Activated CD8-positive, alpha-beta memory T cell treated with anti-CD3 and anti-CD28 coated beads, Interleukin-2, amount 10 ng/mL, durations not matched to agents 7 days and 5 days (primary cell): Measurements from ENCODE around the gene C5orf34. TPM values are rescaled to one million over a fixed set of nuclear protein-coding genes. Genes with fewer than 3 reads are reported as not detected.
"Not testable (repeated sequence)": the region's sequence is repeated elsewhere in the genome, so short reads cannot be mapped to it uniquely, and the experiment has no call there.

Experiments used
- ATAC-seq: fragments of 150-1000 bp; cut with Tn5 transposase; one replicate; pipeline ENCODE4 v1.10.0; 2021; ENCODE audit warnings: moderate library complexity
- CTCF ChIA-PET: fragments of 350-600 bp; sonication (Branson Sonifier 250); formaldehyde crosslinking; loops from one replicate; lab custom pipeline; 2021; ENCODE audit warnings: antibody characterized with exemption; lab: Charles Lee
- DNase-seq: peaks from one replicate; pipeline ENCODE4 v3.0.0-alpha.2; 2020
- H3K27ac Mint-ChIP-seq: one replicate; pipeline ENCODE4 v1.8.0; 2021; ENCODE audit warnings: mild to moderate bottlenecking, mixed read lengths
- H3K27me3 Mint-ChIP-seq: one replicate; pipeline ENCODE4 v1.8.0; 2021; ENCODE audit warnings: mixed read lengths
- H3K36me3 Mint-ChIP-seq: one replicate; pipeline ENCODE4 v1.8.0; 2021; ENCODE audit warnings: mild to moderate bottlenecking, mixed read lengths
- H3K4me1 Mint-ChIP-seq: one replicate; pipeline ENCODE4 v1.8.0; 2021; ENCODE audit warnings: mixed read lengths
- H3K4me3 Mint-ChIP-seq: one replicate; pipeline ENCODE4 v1.8.0; 2021; ENCODE audit warnings: mild to moderate bottlenecking, moderate library complexity, mixed read lengths
- H3K9me3 Mint-ChIP-seq: one replicate; pipeline ENCODE4 v1.8.0; 2022; ENCODE audit warnings: low read depth, mixed read lengths
- total RNA-seq, 2 experiments: library from RNA; stranded (reverse); gene quantifications; one replicate each; pipeline ENCODE4 v1.2.3, GENCODE V29; 2021

Gene C5orf34, protein sequence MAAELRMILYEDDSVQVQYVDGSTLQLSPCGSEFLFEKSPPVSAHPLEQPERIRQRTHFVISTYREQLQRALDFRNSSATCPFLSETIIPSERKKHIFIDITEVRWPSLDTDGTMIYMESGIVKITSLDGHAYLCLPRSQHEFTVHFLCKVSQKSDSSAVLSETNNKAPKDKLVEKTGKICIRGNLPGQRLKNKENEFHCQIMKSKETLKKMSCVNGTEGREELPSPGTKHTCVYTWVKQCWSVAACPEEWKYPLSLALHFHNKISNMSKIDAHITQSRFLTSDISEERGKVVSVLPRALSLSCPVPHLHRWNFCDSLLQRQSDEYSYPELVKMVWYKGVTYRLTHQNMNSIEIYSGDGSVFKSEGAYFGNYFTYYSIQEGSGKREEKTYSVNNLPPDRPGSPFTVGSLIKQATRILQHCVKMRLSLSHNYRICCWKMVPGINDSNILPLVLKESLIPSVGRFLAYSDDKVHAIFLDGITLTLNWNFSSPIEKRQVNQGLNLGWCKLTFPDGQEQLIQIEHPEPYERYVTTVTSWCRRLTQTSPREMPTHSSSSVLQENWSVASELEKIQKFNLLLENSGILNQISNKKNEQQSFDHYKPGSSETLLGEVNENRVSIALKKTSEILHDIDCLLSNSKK
- total RNA-seq, result 1 to 10 TPM; 7.0 to 9.8 TPM

DNA sequence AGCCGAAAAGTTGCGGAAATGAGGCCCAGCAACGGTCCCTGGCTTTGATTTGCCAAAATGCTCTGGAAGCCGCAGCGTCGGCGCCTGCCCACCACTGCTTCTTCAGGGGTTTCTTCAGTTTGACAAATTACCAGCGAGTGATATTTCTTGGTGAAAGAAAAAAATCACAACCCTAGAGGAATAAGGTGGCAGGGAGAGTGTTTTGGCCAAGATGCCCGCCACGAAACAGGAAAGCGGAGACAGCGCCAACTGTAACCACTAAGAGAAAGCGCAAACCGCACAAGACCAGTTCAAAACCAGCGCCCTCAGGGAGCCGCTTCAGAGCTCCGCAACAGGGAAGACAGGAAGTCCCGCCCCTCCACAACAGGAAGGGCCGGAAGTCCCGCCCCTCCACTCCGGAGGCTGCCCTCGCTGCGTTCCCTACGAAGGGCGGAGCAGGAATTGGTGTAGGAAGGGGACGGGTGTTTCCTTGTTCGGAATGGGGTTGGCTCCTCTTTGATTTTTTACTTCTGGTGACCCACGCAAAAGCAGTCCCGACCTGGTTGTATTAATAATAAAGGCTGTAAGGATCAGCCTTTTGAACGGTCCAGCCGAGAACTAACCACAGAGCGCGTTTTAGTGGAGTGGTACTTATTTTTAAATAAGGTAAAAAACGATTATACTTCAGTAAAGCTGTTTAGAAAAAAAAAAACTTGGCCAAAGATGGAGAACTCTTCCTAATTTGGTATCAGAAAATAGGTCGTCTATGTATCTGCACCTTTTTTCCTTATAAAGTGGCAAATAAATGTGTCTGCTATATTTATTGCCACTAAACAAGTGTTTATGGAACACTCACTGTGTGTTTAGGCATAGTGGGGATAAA, at the start of gene C5orf34:
Gene C5orf34 (minus strand): TSS at position 333 of the 862 bp plus-strand sequence. CDS start 5,809 bp downstream, outside the sequence.
- CTCF ChIA-PET, result interaction anchor here (0.9 to 4.6 kb wide), 3 partner anchors 27 to 89 kb away, joined by 3 to 25 read pairs (median 4); partner anchors contain the start of genes NNT and TMEM267

DNA sequence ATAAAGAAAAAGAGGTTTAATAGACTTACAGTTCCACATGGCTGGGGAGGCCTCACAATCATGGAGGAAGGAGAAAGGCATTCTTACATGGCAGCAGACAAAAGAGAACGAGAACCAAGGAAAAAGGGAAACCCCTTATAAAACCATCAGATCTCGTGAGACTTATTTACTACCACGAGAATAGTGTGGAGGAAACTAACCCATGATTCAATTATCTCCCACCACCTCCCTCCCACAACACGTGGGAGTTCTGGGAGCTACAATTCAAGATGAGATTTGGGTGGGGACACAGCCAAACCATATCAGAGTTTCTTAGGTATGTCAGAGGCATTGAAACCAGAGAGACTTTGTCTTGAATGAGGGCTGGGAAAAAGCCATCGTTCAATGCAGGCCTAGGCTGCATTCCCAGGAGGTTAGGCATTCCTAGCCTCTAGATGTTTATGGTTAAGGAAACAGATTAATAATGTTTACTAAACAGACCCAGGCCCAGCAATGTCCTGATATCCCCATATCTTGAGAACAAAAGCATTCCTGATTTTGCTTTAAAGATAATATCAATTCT, 49.4 kb upstream of the C5orf34 start:
- DNase-seq, result no peak
- no peaks in the 10 kb centered on the region for H3K9me3 Mint-ChIP-seq
- no peaks in the 10 kb centered on the region for H3K36me3 Mint-ChIP-seq
- no peaks in the 10 kb centered on the region for H3K4me1 Mint-ChIP-seq
- H3K27ac Mint-ChIP-seq, result no peak overlapping the region
- H3K27me3 Mint-ChIP-seq, result peaks cover 11% of the 10 kb centered on the region
- no peak for ATAC-seq
- H3K4me3 Mint-ChIP-seq, result no peak overlapping the region
- CTCF ChIA-PET, result no interaction called here

More for the DNA sequence above, at the start of gene C5orf34:
- peak within 1 kb of the TSS; percentile 92 for H3K4me3 Mint-ChIP-seq
- peak; percentile 99 for ATAC-seq
- no peaks in the 10 kb centered on the region for H3K27me3 Mint-ChIP-seq
- H3K4me1 Mint-ChIP-seq, result peaks cover 31% of the 10 kb centered on the region
- peaks cover 17% of the 10 kb centered on the region for H3K36me3 Mint-ChIP-seq
- H3K27ac Mint-ChIP-seq, result peak within 1 kb of the TSS; percentile 98
- peak; percentile 96 for DNase-seq
- no peaks in the 10 kb centered on the region for H3K9me3 Mint-ChIP-seq

- no peak overlapping the region for H3K27ac Mint-ChIP-seq
- H3K9me3 Mint-ChIP-seq, result no peaks in the 10 kb centered on the region
- peaks cover 11% of the 10 kb centered on the region for H3K27me3 Mint-ChIP-seq
- H3K4me3 Mint-ChIP-seq, result no peak overlapping the region
- H3K4me1 Mint-ChIP-seq, result peaks cover 5% of the 10 kb centered on the region
- CTCF ChIA-PET, result no interaction called here
- DNase-seq, result no peak
- no peaks in the 10 kb centered on the region for H3K36me3 Mint-ChIP-seq
- no peak for ATAC-seq
These were observed 48.4 kb upstream of the C5orf34 start for GRCh38 chr5:43563321-43563720.

DNA sequence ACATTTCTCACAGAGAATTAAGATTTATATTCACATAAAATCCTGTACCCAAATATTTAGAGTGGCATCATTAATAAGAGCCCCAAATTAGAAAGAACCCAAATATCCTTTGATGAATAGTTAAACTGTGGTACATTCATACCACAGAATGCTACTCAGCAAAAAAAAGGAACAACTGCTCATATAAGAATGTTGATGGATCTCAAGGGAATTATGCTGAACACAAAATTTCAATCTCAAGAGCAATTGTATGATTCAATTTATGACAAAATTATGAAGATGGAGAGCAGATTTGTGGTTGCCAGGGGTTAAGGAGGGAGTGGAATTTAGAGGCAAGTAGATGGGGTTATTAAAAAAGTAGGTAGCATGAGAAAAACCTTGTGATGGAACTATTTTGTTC, 46.4 kb upstream of the C5orf34 start:
- Mint-ChIP-seq H3K4me1 (peaks cover 10% of the 10 kb centered on the region), H3K27me3 (peaks cover 11% of the 10 kb centered on the region), H3K9me3 (no peaks in the 10 kb centered on the region), H3K36me3 (no peaks in the 10 kb centered on the region), H3K27ac (no peak overlapping the region), H3K4me3 (no peak overlapping the region)
- CTCF ChIA-PET, result interaction anchor here (1.0 kb wide), 1 partner anchor 77 kb away, joined by 4 read pairs; the partner anchor contains the start of gene TMEM267
- no peak for DNase-seq
- no peak for ATAC-seq

- H3K27ac Mint-ChIP-seq, result no peak overlapping the region
- H3K9me3 Mint-ChIP-seq, result no peaks in the 10 kb centered on the region
- CTCF ChIA-PET, result interaction anchor here (1.0 kb wide), 1 partner anchor 76 kb away, joined by 4 read pairs; the partner anchor contains the start of gene TMEM267
- DNase-seq (no peak), ATAC-seq (no peak)
- H3K36me3 Mint-ChIP-seq, result no peaks in the 10 kb centered on the region
- H3K4me1 Mint-ChIP-seq, result peaks cover 13% of the 10 kb centered on the region
- peaks cover 11% of the 10 kb centered on the region for H3K27me3 Mint-ChIP-seq
- H3K4me3 Mint-ChIP-seq, result no peak overlapping the region
These were observed 45.2 kb upstream of the C5orf34 start for GRCh38 chr5:43560128-43560527.

DNA sequence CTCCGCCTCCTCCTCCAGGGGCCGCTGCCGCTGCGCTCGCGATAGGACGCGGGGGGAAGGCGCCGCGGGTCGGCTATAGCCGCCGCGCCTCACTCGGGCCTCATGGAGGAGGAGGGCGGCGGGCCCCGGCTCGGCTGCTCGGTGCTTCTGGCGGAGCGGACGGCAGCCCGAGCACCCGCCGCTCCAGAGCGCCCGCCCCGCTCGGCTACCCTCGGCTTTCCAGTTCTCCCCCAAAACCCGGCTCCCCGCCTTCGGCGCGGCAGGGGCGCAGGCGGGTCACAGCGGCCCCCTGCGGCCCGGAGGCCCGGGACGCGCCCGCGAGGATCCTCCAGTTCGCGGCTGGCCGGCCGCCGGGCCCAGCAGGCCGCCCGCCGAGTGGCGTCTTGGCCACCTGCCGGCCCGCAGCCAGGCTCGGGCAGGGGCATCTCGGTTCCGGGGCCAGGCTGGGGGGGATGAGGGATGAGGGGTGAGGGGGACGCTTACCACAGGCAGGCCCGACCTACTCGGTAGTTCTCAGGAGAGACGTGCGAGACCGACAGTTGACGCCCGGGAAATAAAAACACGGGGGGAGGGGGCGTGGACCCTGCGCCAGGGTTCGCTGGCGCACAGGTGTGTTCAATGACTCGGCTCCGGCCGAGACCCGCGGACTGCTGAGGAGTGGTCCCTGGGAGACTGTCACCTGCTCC, 42.1 kb upstream of the C5orf34 start, which contains the start of gene PAIP1:
Gene PAIP1 (minus strand): TSS at position 221 of the 686 bp plus-strand sequence. CDS start 231 bp downstream, outside the sequence.
- peaks cover 9% of the 10 kb centered on the region for H3K27me3 Mint-ChIP-seq
- H3K27ac Mint-ChIP-seq, result peak within 1 kb of the TSS; percentile 91
- H3K4me3 Mint-ChIP-seq, result peak within 1 kb of the TSS; percentile 77
- ATAC-seq (peak; percentile 91), DNase-seq (peak; percentile 90)
- H3K4me1 Mint-ChIP-seq, result peaks cover 15% of the 10 kb centered on the region
- CTCF ChIA-PET, result interaction anchor here (0.6 to 2.8 kb wide), 5 partner anchors 9 to 362 kb away, joined by 3 to 11 read pairs (median 3); partner anchors contain the start of gene TMEM267
- no peaks in the 10 kb centered on the region for H3K9me3 Mint-ChIP-seq
- H3K36me3 Mint-ChIP-seq, result peaks cover 1% of the 10 kb centered on the region

- not testable (repeated sequence) for ATAC-seq, H3K36me3 Mint-ChIP-seq, DNase-seq, H3K27ac Mint-ChIP-seq, H3K9me3 Mint-ChIP-seq, H3K27me3 Mint-ChIP-seq
- Mint-ChIP-seq H3K4me1 (peaks cover 15% of the 10 kb centered on the region), H3K4me3 (peak overlapping the region; percentile 77)
- CTCF ChIA-PET, result interaction anchor here (0.6 to 2.8 kb wide), 4 partner anchors 9 to 361 kb away, joined by 3 to 11 read pairs (median 3); partner anchors contain the start of gene TMEM267
These were observed 41.6 kb upstream of the C5orf34 start for GRCh38 chr5:43556607-43556856.

GRCh38 chr5:43555895-43556606, 41.1 kb upstream of the C5orf34 start:
- H3K27me3 Mint-ChIP-seq, result peaks cover 7% of the 10 kb centered on the region
- peak; percentile 60 for DNase-seq
- H3K27ac Mint-ChIP-seq, result peak overlapping the region; percentile 91
- peaks cover 16% of the 10 kb centered on the region for H3K4me1 Mint-ChIP-seq
- no peak for ATAC-seq
- H3K36me3 Mint-ChIP-seq, result peaks cover 2% of the 10 kb centered on the region
- CTCF ChIA-PET, result interaction anchor here (0.6 to 2.8 kb wide), 6 partner anchors 8 to 361 kb away, joined by 3 to 11 read pairs (median 3); partner anchors contain the start of genes NNT and TMEM267
- no peaks in the 10 kb centered on the region for H3K9me3 Mint-ChIP-seq
- H3K4me3 Mint-ChIP-seq, result peak overlapping the region; percentile 77

DNA sequence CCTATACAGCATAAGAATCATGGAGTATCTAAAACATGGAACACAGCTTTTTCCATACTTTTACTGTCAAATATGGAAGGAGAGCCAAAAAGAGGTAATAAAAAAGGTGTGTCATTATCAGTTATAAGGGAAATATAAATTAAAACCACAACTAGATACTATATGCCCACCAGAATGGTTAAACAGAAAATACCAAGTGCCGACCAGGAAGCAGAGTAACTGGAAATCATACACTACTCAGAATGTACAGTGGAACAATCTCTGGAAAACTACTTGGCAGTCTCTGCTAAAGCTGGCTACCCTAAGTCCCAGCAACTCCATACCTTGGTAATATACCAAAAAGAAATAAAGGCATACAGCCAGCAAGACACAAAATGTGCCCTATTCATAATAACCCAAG, 39.5 kb upstream of the C5orf34 start:
- Mint-ChIP-seq H3K27me3 (peaks cover 1% of the 10 kb centered on the region), H3K4me3 (peak overlapping the region; percentile 77), H3K36me3 (peaks cover 6% of the 10 kb centered on the region), H3K27ac (no peak overlapping the region), H3K4me1 (peaks cover 19% of the 10 kb centered on the region), H3K9me3 (no peaks in the 10 kb centered on the region)
- CTCF ChIA-PET, result interaction anchor here (0.9 to 2.8 kb wide), 4 partner anchors 12 to 433 kb away, joined by 3 to 11 read pairs (median 4); partner anchors contain the start of genes TMEM267 and ZNF131
- DNase-seq (no peak), ATAC-seq (no peak)

GRCh38 chr5:43553381-43553780, 38.4 kb upstream of the C5orf34 start:
- no peaks in the 10 kb centered on the region for H3K27me3 Mint-ChIP-seq
- ATAC-seq (no peak), DNase-seq (no peak)
- peaks cover 15% of the 10 kb centered on the region for H3K4me1 Mint-ChIP-seq
- peaks cover 10% of the 10 kb centered on the region for H3K36me3 Mint-ChIP-seq
- no peak overlapping the region for H3K27ac Mint-ChIP-seq
- no peak overlapping the region for H3K4me3 Mint-ChIP-seq
- CTCF ChIA-PET, result interaction anchor here (1.2 kb wide), 1 partner anchor 56 kb away, joined by 3 read pairs; no protein-coding TSS in a partner anchor
- no peaks in the 10 kb centered on the region for H3K9me3 Mint-ChIP-seq

- peaks cover 20% of the 10 kb centered on the region for H3K36me3 Mint-ChIP-seq
- CTCF ChIA-PET, result interaction anchor here (1.6 kb wide), 1 partner anchor 68 kb away, joined by 5 read pairs; the partner anchor contains the start of gene TMEM267
- no peak overlapping the region for H3K4me3 Mint-ChIP-seq
- peaks cover 10% of the 10 kb centered on the region for H3K4me1 Mint-ChIP-seq
- DNase-seq (no peak), ATAC-seq (no peak)
- no peaks in the 10 kb centered on the region for H3K9me3 Mint-ChIP-seq
- no peaks in the 10 kb centered on the region for H3K27me3 Mint-ChIP-seq
- H3K27ac Mint-ChIP-seq, result no peak overlapping the region
These were observed 36.8 kb upstream of the C5orf34 start for GRCh38 chr5:43551731-43552130.
